Measurements from ENCODE around the gene ZW10. TPM values are rescaled to one million over a fixed set of nuclear protein-coding genes. Genes with fewer than 3 reads are reported as not detected.

ZW10 gene
- total RNA-seq, 1 experiment from 2014 or later: 18.9 TPM

GRCh38 chr11:113802621-113803020 is 29.1 kb upstream of the ZW10 start:
- H3K4me3 Mint-ChIP-seq: no peak overlapping the region

More at GRCh38 chr11:113802621-113803020, 29.1 kb upstream of the ZW10 start:
- Mint-ChIP-seq H3K27me3 (ENCODE audit: low read depth) (no peaks in the 10 kb centered on the region), H3K36me3 (peaks cover 88% of the 10 kb centered on the region), H3K9me3 (0 out of 2 replicates have a peak, but pooled peaks cover 6% of the 10 kb centered on the region), H3K27ac (no peak overlapping the region), H3K4me1 (no peaks in the 10 kb centered on the region)
- ChIA-PET POLR2A (no interaction called here), CTCF (no interaction called here)
- no peak for TF ChIP-seq TCF7 (CRISPR knock-in tag; IDR thresholded peaks at IDR 0.05; ENCODE audit: low read depth)
- no peak for TF ChIP-seq ZNF512 (CRISPR knock-in tag; IDR thresholded peaks at IDR 0.05; ENCODE audit: borderline replicate concordance)
- TF ChIP-seq HMGA2 (CRISPR knock-in tag; IDR thresholded peaks at IDR 0.05): no peak
- TF ChIP-seq HMGXB4 (CRISPR knock-in tag; IDR thresholded peaks at IDR 0.05): no peak
- TF ChIP-seq ZNF281 (CRISPR knock-in tag; IDR thresholded peaks at IDR 0.05): no peak
- no peak for TF ChIP-seq TP53 (CRISPR knock-in tag; IDR thresholded peaks at IDR 0.05)
- TF ChIP-seq KAT7 (CRISPR knock-in tag; IDR thresholded peaks at IDR 0.05; ENCODE audit: borderline replicate concordance): no peak
- no peak for TF ChIP-seq NFYB (CRISPR knock-in tag; conservative IDR thresholded peaks at IDR 0.05; ENCODE audit: low read depth)
- TF ChIP-seq CDX4 (CRISPR knock-in tag; IDR thresholded peaks at IDR 0.05; ENCODE audit: borderline replicate concordance): no peak
- TF ChIP-seq GABPB1 (CRISPR knock-in tag; IDR thresholded peaks at IDR 0.05): no peak
- TF ChIP-seq MXD4 (CRISPR knock-in tag; IDR thresholded peaks at IDR 0.05; ENCODE audit: borderline replicate concordance): no peak
- no peak for TF ChIP-seq ESRRA (CRISPR knock-in tag; IDR thresholded peaks at IDR 0.05; ENCODE audit: borderline replicate concordance)
- TF ChIP-seq PRDM15 (CRISPR knock-in tag; IDR thresholded peaks at IDR 0.05): no peak
- TF ChIP-seq FOXP4 (CRISPR knock-in tag; IDR thresholded peaks at IDR 0.05): no peak
- TF ChIP-seq E2F4 (CRISPR knock-in tag; IDR thresholded peaks at IDR 0.05; ENCODE audit: borderline replicate concordance, low read depth): no peak
- no peak for TF ChIP-seq ZNF416 (CRISPR knock-in tag; IDR thresholded peaks at IDR 0.05)
- no peak for TF ChIP-seq ZNF138 (CRISPR knock-in tag; conservative IDR thresholded peaks at IDR 0.05)
- no peak for TF ChIP-seq CBFB (CRISPR knock-in tag; IDR thresholded peaks at IDR 0.05; ENCODE audit: low read depth)
- no peak for TF ChIP-seq CREM (CRISPR knock-in tag; IDR thresholded peaks at IDR 0.05)
- TF ChIP-seq FOXP1 (CRISPR knock-in tag; IDR thresholded peaks at IDR 0.05; ENCODE audit: borderline replicate concordance): no peak
- DNase-seq (ENCODE audit: low spot score) (no peak), ATAC-seq (no peak)

Data from WTC11 (cell line).